Measurements from ENCODE around the gene SLC39A12.

SLC39A12 gene

DNA sequence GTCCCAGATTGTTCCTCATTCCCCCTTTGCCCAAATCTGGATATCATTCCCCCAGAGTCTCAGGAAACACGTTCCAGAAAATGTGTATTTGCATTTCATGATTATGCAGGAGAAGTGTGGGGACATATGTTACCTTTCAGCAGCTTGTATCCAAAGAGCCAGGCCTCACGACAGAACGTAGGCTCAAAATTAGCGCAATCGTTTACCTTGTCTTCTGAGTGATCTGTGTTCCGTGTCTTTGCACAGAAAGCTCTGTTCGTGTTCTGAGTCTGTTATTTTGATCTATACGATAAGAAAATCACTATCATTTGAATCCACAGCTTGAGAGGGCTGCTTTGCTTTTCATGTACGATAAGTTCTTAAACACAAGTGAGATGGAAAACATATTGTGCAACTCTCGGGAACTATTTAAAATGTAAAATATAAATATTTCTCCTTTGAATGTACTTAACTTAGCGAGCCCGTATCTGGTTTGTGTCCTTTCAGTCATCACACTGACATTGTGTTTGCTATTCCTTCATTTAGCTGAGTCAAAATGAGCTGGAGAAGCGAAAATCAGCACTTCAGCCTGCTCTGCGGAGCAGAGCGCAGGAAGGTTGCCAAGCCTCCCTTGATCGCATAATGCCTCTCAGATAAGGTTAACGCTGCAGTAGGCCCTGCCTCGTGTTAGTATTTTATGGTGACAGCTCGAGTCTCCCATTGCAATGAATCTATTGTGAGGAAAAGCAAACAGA, 108.3 kb downstream of the SLC39A12 start:
- DNase-seq (ENCODE audit: low spot score), result no peak

DNA sequence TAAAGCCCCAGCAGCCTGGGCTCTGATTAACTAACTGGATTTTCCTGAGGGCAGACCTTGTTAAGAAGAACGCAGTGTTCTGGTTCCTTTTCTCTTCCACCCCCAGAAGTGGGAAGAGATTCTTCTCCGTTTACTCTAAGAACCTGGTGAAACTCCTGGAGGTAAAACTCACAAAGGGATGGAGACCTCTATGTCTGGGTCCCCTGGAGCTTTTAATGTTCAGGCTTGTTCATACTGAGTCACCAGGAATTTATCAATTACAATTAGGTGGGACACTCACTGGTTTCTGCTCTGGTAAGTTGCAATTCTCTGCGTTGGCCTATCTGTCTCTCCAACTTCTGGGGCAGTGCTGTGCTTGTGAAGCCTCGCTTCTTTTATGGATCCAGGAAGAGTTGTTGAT, 115.2 kb downstream of the SLC39A12 start:
- DNase-seq (ENCODE audit: low spot score), result peak; percentile 85

GRCh38 chr10:18068401-18068800, 116.7 kb downstream of the SLC39A12 start:
- DNase-seq (ENCODE audit: low spot score), result no peak

DNA sequence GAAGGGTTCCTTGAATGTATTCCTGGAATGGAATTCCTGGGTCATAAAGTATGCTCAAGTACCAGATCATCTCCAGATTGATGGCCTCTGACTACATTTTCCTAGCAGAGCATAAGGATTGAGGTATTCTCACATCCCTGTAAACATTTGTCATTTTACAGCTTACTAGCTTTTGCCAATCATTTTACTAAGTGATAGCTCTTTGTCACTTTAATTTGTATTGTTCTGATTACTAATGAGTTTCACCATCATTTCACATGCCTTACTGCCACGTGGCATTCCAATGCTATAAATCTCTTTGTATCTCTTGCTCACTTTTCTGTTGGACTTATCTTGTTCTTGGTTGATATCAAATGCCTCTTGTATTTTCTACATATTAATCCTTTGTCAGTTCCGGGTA, 119.9 kb downstream of the SLC39A12 start:
- peak; percentile 32 for DNase-seq (ENCODE audit: low spot score)

- DNase-seq (ENCODE audit: low spot score), result no peak
Observed at GRCh38 chr10:18073314-18073713, 121.6 kb downstream of the SLC39A12 start.

DNA sequence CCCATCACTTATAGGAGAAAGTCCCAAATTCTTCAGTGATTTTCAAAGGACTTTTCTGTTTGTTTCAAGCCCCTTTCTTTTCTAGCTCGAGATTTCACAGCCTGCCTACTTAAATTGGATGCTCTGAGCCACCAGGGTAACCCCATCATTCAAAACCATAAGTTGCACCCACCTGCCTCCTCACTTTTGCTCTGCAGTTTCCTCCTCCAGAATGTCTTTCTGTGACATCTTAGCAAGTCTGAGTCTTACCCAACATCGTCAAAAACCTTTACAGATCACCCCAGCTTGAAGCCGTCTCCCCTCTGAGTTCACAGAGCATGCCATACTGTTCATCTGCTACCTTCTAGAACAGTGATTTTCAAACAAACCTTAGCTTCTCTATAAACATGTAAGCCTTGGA, 124.2 kb downstream of the SLC39A12 start:
- DNase-seq (ENCODE audit: low spot score), result no peak

- DNase-seq (ENCODE audit: low spot score), result no peak
Observed at GRCh38 chr10:18079665-18080295, 128.1 kb downstream of the SLC39A12 start.

GRCh38 chr10:18082381-18082780, 130.7 kb downstream of the SLC39A12 start:
- no peak for DNase-seq (ENCODE audit: low spot score)

DNA sequence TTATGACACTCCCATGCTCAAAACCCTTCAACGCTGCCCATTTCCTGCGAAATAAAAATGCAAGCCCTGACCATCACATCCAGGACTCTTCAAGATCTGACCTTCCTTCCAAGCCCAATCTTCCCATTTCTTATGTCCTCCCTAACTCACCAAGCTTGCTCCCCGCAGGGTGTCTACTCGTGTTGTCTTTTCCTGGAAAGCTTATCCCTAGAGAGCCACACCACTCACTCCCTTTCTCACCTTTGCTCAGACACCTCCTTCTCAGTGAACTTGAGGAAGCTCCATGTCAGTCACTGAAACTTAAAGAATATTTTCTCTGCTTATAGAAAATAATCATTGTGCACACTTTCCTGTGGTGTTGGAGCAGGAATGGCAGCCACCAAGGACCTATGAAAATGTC, 134.1 kb downstream of the SLC39A12 start:
- no peak for DNase-seq (ENCODE audit: low spot score)

- no peak for DNase-seq (ENCODE audit: low spot score)
Observed at GRCh38 chr10:18086746-18087145, 135.0 kb downstream of the SLC39A12 start.

GRCh38 chr10:18087355-18087754, 135.6 kb downstream of the SLC39A12 start:
- DNase-seq (ENCODE audit: low spot score), result no peak
